GM19438 (cell line): ENCODE measurements around the gene ANKRD27.
"Not testable (repeated sequence)": the region's sequence is repeated elsewhere in the genome, so short reads cannot be mapped to it uniquely, and the experiment has no call there.

Experiments
- ATAC-seq: cut with Tn5 transposase; IDR thresholded peaks from one replicate; pipeline ENCODE4 v1.9.1; 2021; ENCODE audit warnings: low read depth; ENCODE audit not compliant: unreplicated experiment

ANKRD27 gene

GRCh38 chr19:32656379-32656778 is 18.6 kb downstream of the ANKRD27 start:
- ATAC-seq: not testable (repeated sequence)

- no peak for ATAC-seq
These were observed 21.4 kb downstream of the ANKRD27 start for GRCh38 chr19:32653599-32653915.

GRCh38 chr19:32652894-32653598 is 21.9 kb downstream of the ANKRD27 start:
- no peak for ATAC-seq

GRCh38 chr19:32652331-32652730 is 22.6 kb downstream of the ANKRD27 start:
- not testable (repeated sequence) for ATAC-seq

- no peak for ATAC-seq
These were observed 23.2 kb downstream of the ANKRD27 start for GRCh38 chr19:32651729-32652140.

GRCh38 chr19:32650671-32651070 is 24.3 kb downstream of the ANKRD27 start:
- ATAC-seq: no peak

GRCh38 chr19:32649751-32650150 is 25.2 kb downstream of the ANKRD27 start:
- no peak for ATAC-seq

GRCh38 chr19:32647361-32647760 is 27.6 kb downstream of the ANKRD27 start:
- no peak for ATAC-seq

GRCh38 chr19:32646556-32646955 is 28.4 kb downstream of the ANKRD27 start:
- ATAC-seq: no peak

GRCh38 chr19:32642771-32643170 is 32.2 kb downstream of the ANKRD27 start:
- no peak for ATAC-seq

GRCh38 chr19:32638625-32639024 is 36.4 kb downstream of the ANKRD27 start:
- no peak for ATAC-seq

GRCh38 chr19:32637480-32637879 is 37.5 kb downstream of the ANKRD27 start:
- ATAC-seq: no peak

GRCh38 chr19:32631381-32631780 is 43.6 kb downstream of the ANKRD27 start:
- no peak for ATAC-seq

- ATAC-seq: no peak
These were observed 44.6 kb downstream of the ANKRD27 start for GRCh38 chr19:32630338-32630737.

- ATAC-seq: no peak
These were observed 47.2 kb downstream of the ANKRD27 start for GRCh38 chr19:32627714-32628270.

- no peak for ATAC-seq
These were observed 48.0 kb downstream of the ANKRD27 start for GRCh38 chr19:32626969-32627368.

- no peak for ATAC-seq
These were observed 50.6 kb downstream of the ANKRD27 start for GRCh38 chr19:32624410-32624809.

GRCh38 chr19:32622002-32622401 is 53.0 kb downstream of the ANKRD27 start:
- ATAC-seq: no peak

GRCh38 chr19:32619051-32619685 is 55.8 kb downstream of the ANKRD27 start:
- no peak for ATAC-seq

GRCh38 chr19:32615569-32615968 is 59.4 kb downstream of the ANKRD27 start:
- ATAC-seq: no peak

- no peak for ATAC-seq
These were observed 60.1 kb downstream of the ANKRD27 start for GRCh38 chr19:32614916-32615315.

GRCh38 chr19:32613008-32613407 is 62.0 kb downstream of the ANKRD27 start:
- ATAC-seq: no peak
